CD4-positive, alpha-beta memory T cell (primary cell): ENCODE measurements around the gene MOCS1. TPM values are rescaled to one million over a fixed set of nuclear protein-coding genes. Genes with fewer than 3 reads are reported as not detected.
A peak's percentile ranks its signal among the peaks of the same experiment; 100 is the strongest.

ENCODE experiments used
- CTCF ChIA-PET: fragments of 350-600 bp; sonication (Branson Sonifier 250); formaldehyde crosslinking; loops from one replicate; lab custom pipeline; 2021; ENCODE audit warnings: inconsistent platforms; ENCODE audit not compliant: partially characterized antibody; lab: Charles Lee
- POLR2A ChIA-PET: fragments of 350-600 bp; sonication (Branson Sonifier 250); formaldehyde crosslinking; loops from one replicate; lab custom pipeline; 2021; ENCODE audit not compliant: partially characterized antibody; lab: Charles Lee
- DNase-seq, 5 donors: peaks; one replicate each; pipeline versions ENCODE4 v3.0.0 to v3.0.0-alpha.2; 2020 to 2022; ENCODE audit warnings: mixed read lengths in 1 of 5
- H3K27ac ChIP-seq: one replicate; pipeline ENCODE4 v1.7.0; 2013; ENCODE audit warnings: low read depth, low read length
- H3K27me3 ChIP-seq: 2 replicates; pipeline ENCODE4 v1.7.0; 2013; ENCODE audit warnings: mild to moderate bottlenecking, low read length, moderate library complexity; ENCODE audit not compliant: insufficient read depth
- H3K36me3 ChIP-seq: 2 replicates; pipeline ENCODE4 v1.7.0; 2013; ENCODE audit warnings: mild to moderate bottlenecking, low read length, moderate library complexity; ENCODE audit not compliant: insufficient read depth
- H3K4me1 ChIP-seq: 2 replicates; pipeline ENCODE4 v1.7.0; 2013; ENCODE audit warnings: mild to moderate bottlenecking, low read length, moderate library complexity; ENCODE audit not compliant: insufficient read depth
- H3K4me3 ChIP-seq, 2 donors: one replicate each; pipeline ENCODE4 v1.7.0; 2013; ENCODE audit warnings: low read length in 2 of 2, mild to moderate bottlenecking in 1 of 2
- H3K9me3 ChIP-seq, 2 donors: one replicate each; pipeline ENCODE4 v1.7.0; 2013; ENCODE audit warnings: low read length in 2 of 2, control low read depth in 1 of 2; ENCODE audit not compliant: control insufficient read depth in 1 of 2
- H3K27ac Mint-ChIP-seq, 7 donors: one replicate each; pipeline ENCODE4 v1.8.0; 2020 to 2021; ENCODE audit warnings: mixed read lengths in 7 of 7, mild to moderate bottlenecking in 6 of 7, inconsistent platforms in 3 of 7, moderate library complexity in 3 of 7
- H3K27me3 Mint-ChIP-seq, 2 donors: one replicate each; pipeline ENCODE4 v1.8.0; 2020 to 2021; ENCODE audit warnings: mixed read lengths in 2 of 2
- H3K36me3 Mint-ChIP-seq, 2 donors: one replicate each; pipeline ENCODE4 v1.8.0; 2020 to 2021; ENCODE audit warnings: mixed read lengths in 2 of 2, inconsistent platforms in 1 of 2, mild to moderate bottlenecking in 1 of 2
- H3K4me1 Mint-ChIP-seq, 4 donors: one replicate each; pipeline ENCODE4 v1.8.0; 2020 to 2021; ENCODE audit warnings: mixed read lengths in 4 of 4, mild to moderate bottlenecking in 1 of 4
- H3K4me3 Mint-ChIP-seq, 8 donors: one replicate each; pipeline ENCODE4 v1.8.0; 2020 to 2021; ENCODE audit warnings: mixed read lengths in 8 of 8, mild to moderate bottlenecking in 7 of 8, moderate library complexity in 6 of 8, inconsistent platforms in 3 of 8
- H3K9me3 Mint-ChIP-seq, 8 donors: one replicate each; pipeline ENCODE4 v1.8.0; 2020 to 2021; ENCODE audit warnings: mixed read lengths in 8 of 8, mild to moderate bottlenecking in 5 of 8, inconsistent platforms in 3 of 8, moderate library complexity in 1 of 8
- intact Hi-C: fragments of 100-400 bp; cut with micrococcal nuclease; formaldehyde crosslinking; loops from one replicate; pipeline ENCODE4 v1.15.1; 2023
- polyA plus RNA-seq, 2 donors: library from polyadenylated mRNA; unstranded; fragments of 300-500 nt; fragmentation: Illumina TruSeq; gene quantifications; one replicate each; pipeline ENCODE4 v1.2.3, GENCODE V29; 2021
- total RNA-seq, 2 experiments: library from RNA; stranded (reverse); gene quantifications; one replicate each; pipeline ENCODE4 v1.2.3, GENCODE V29; 2021

Gene MOCS1
- total and polyA plus RNA-seq, 4 experiments from 2014 or later = 0.11 to 0.80 (median 0.36) TPM

- POLR2A ChIA-PET = no interaction called here
- Histone ChIP-seq H3K27me3 (no peaks in the 10 kb centered on the region), H3K36me3 (no peaks in the 10 kb centered on the region), H3K4me1 (no peaks in the 10 kb centered on the region), H3K4me3 (no peak overlapping the region), H3K27ac (no peak overlapping the region), H3K9me3 (no peaks in the 10 kb centered on the region)
- H3K4me3 Mint-ChIP-seq = no peak overlapping the region
- H3K4me1 Mint-ChIP-seq = no peaks in the 10 kb centered on the region
- H3K36me3 Mint-ChIP-seq = no peaks in the 10 kb centered on the region
- peaks cover 0 to 6% of the 10 kb centered on the region in 2 donors for H3K27me3 Mint-ChIP-seq
- H3K9me3 Mint-ChIP-seq = peaks cover 0 to 3% (median 0%) of the 10 kb centered on the region in 8 donors
- intact Hi-C loops = no loop called here
- H3K27ac Mint-ChIP-seq = no peak overlapping the region
- CTCF ChIA-PET = no interaction called here
- no peak for DNase-seq
These were observed 16.0 kb upstream of the MOCS1 start for GRCh38 chr6:39950125-39950720.

DNA sequence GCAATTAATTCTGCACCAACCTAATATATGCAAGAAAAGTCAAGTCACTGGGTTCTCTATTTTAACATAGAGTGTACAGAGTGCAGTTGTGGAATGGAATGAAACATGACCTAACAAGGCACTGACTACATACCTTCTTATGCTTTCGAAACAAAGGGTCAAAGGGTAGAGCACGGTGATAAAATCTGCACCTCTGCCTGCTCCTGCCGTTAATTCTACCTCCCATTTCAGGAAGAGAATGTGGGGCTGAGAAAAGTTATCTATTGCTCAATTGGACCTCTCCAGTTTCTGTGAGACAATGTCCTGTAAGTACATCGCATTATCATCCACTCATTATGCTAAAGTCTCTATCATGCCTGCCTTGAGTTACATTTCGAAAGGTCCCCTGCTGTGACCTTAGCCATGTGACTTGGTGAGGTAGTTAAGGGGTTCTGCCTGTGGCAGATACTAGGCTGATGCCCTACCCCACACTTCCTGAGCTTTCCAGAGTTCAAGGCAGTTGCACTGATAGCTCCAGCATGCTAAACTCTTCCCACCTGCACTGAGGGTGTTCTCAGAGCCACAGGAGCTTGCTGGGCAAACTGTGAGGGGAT lies 14.0 kb upstream of the MOCS1 start:
- intact Hi-C loops = no loop called here
- peaks cover 0 to 7% of the 10 kb centered on the region in 2 donors for H3K27me3 Mint-ChIP-seq
- ChIA-PET CTCF (no interaction called here), POLR2A (no interaction called here)
- no peak for DNase-seq
- H3K4me3 ChIP-seq = no peak overlapping the region
- H3K27ac ChIP-seq = no peak overlapping the region
- no peaks in the 10 kb centered on the region for H3K4me1 Mint-ChIP-seq
- H3K36me3 ChIP-seq = no peaks in the 10 kb centered on the region
- no peak overlapping the region for H3K27ac Mint-ChIP-seq
- H3K4me3 Mint-ChIP-seq = no peak overlapping the region
- H3K4me1 ChIP-seq = no peaks in the 10 kb centered on the region
- H3K27me3 ChIP-seq = no peaks in the 10 kb centered on the region
- peaks cover 0 to 3% (median 0%) of the 10 kb centered on the region in 8 donors for H3K9me3 Mint-ChIP-seq
- no peaks in the 10 kb centered on the region for H3K9me3 ChIP-seq
- H3K36me3 Mint-ChIP-seq = no peaks in the 10 kb centered on the region

GRCh38 chr6:39947611-39948068 lies 13.4 kb upstream of the MOCS1 start:
- ChIA-PET CTCF (no interaction called here), POLR2A (no interaction called here)
- Histone ChIP-seq H3K27me3 (no peaks in the 10 kb centered on the region), H3K4me3 (no peak overlapping the region), H3K4me1 (no peaks in the 10 kb centered on the region), H3K27ac (no peak overlapping the region), H3K9me3 (no peaks in the 10 kb centered on the region), H3K36me3 (no peaks in the 10 kb centered on the region)
- intact Hi-C loops = no loop called here
- Mint-ChIP-seq H3K4me1 (no peaks in the 10 kb centered on the region), H3K36me3 (no peaks in the 10 kb centered on the region), H3K27ac (no peak overlapping the region), H3K4me3 (no peak overlapping the region), H3K9me3 (peaks cover 0 to 3% (median 0%) of the 10 kb centered on the region in 8 donors), H3K27me3 (peaks cover 0 to 7% of the 10 kb centered on the region in 2 donors)
- DNase-seq = no peak

- Histone ChIP-seq H3K4me3 (no peak overlapping the region), H3K4me1 (no peaks in the 10 kb centered on the region), H3K27me3 (no peaks in the 10 kb centered on the region), H3K9me3 (no peaks in the 10 kb centered on the region), H3K27ac (no peak overlapping the region), H3K36me3 (no peaks in the 10 kb centered on the region)
- Mint-ChIP-seq H3K9me3 (peaks cover 0 to 3% (median 0%) of the 10 kb centered on the region in 8 donors), H3K27me3 (peaks cover 0 to 7% of the 10 kb centered on the region in 2 donors), H3K4me1 (no peaks in the 10 kb centered on the region), H3K36me3 (no peaks in the 10 kb centered on the region), H3K27ac (no peak overlapping the region), H3K4me3 (no peak overlapping the region)
- no peak for DNase-seq
- ChIA-PET POLR2A (no interaction called here), CTCF (no interaction called here)
- intact Hi-C loops = no loop called here
These were observed 11.4 kb upstream of the MOCS1 start for GRCh38 chr6:39945626-39946025.

DNA sequence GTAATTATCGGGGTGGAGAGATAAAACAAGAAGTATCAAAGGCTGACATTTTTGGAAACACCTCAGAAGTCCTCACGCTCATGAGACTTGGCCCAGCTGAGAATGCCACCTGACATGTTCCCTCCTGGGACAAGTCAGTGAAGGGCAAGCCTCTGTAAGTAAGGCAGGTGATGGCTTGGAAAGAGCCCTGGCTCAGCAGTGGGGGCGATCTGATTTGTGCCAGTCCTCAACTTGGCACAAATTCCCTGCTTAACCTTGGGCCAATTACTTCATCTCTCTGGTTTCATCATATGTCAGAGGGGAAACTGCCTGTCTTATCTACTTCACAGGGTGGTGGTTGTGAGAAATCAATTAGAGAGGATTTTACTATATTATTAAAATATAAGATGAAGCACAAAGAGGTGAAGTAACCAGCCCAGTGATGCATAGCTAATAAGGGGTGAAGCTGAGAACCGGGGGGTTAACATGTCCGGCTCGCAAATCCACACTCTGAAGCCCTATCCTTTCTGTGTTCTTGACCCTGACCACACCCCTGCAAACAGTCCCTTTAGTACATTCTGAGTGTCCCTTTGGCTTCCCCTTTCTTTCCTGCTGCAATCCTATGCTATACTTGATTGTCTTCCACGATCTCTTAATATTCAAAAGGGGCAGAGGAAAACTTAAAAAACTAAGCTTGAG lies 8.8 kb upstream of the MOCS1 start:
- H3K4me3 ChIP-seq = no peak overlapping the region
- H3K4me1 ChIP-seq = no peaks in the 10 kb centered on the region
- Mint-ChIP-seq H3K4me3 (no peak overlapping the region), H3K36me3 (no peaks in the 10 kb centered on the region), H3K4me1 (no peaks in the 10 kb centered on the region), H3K9me3 (peaks cover 0 to 4% (median 0%) of the 10 kb centered on the region in 8 donors), H3K27me3 (peaks cover 0 to 7% of the 10 kb centered on the region in 2 donors), H3K27ac (peak overlapping the region in 1 of 7 donors; percentile 80)
- POLR2A ChIA-PET = no interaction called here
- intact Hi-C loops = no loop called here
- H3K27ac ChIP-seq = no peak overlapping the region
- no peaks in the 10 kb centered on the region for H3K27me3 ChIP-seq
- CTCF ChIA-PET = no interaction called here
- no peaks in the 10 kb centered on the region for H3K36me3 ChIP-seq
- no peaks in the 10 kb centered on the region for H3K9me3 ChIP-seq
- no peak for DNase-seq

DNA sequence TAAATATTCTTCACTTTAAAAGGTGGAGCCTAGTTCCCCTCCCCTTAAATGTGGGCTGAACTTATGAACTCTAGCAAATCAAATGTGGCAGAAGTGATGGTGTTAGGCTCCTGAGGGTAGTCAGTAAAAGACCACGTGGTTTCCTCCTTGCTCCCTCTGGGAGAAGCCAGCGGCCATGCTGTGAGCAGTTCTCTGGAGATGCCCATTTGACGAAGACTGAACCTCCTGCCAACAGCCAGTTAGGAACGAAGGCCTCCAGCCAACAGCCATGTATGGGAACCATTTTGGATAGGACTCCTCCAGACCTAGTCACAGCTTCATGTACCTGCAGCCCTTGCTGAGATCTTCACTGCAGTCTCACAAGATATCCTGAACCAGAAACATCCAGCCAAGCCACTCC lies 7.6 kb upstream of the MOCS1 start:
- no peaks in the 10 kb centered on the region for H3K4me1 Mint-ChIP-seq
- ChIA-PET POLR2A (no interaction called here), CTCF (no interaction called here)
- intact Hi-C loops = no loop called here
- no peaks in the 10 kb centered on the region for H3K36me3 Mint-ChIP-seq
- no peak overlapping the region for H3K4me3 Mint-ChIP-seq
- no peak overlapping the region for H3K27ac Mint-ChIP-seq
- Histone ChIP-seq H3K9me3 (no peaks in the 10 kb centered on the region), H3K36me3 (no peaks in the 10 kb centered on the region), H3K27ac (no peak overlapping the region), H3K27me3 (no peaks in the 10 kb centered on the region), H3K4me1 (no peaks in the 10 kb centered on the region), H3K4me3 (no peak overlapping the region)
- peaks cover 0 to 6% (median 0%) of the 10 kb centered on the region in 8 donors for H3K9me3 Mint-ChIP-seq
- DNase-seq = no peak
- H3K27me3 Mint-ChIP-seq = peaks cover 4 to 9% of the 10 kb centered on the region in 2 donors

GRCh38 chr6:39941138-39941537 lies 6.9 kb upstream of the MOCS1 start:
- no peak for DNase-seq
- Histone ChIP-seq H3K4me1 (no peaks in the 10 kb centered on the region), H3K36me3 (no peaks in the 10 kb centered on the region), H3K4me3 (no peak overlapping the region), H3K27ac (no peak overlapping the region), H3K27me3 (peaks cover 3% of the 10 kb centered on the region), H3K9me3 (no peaks in the 10 kb centered on the region)
- H3K27me3 Mint-ChIP-seq = peaks cover 6 to 8% of the 10 kb centered on the region in 2 donors
- H3K4me3 Mint-ChIP-seq = no peak overlapping the region
- H3K27ac Mint-ChIP-seq = no peak overlapping the region
- intact Hi-C loops = no loop called here
- CTCF ChIA-PET = no interaction called here
- H3K36me3 Mint-ChIP-seq = no peaks in the 10 kb centered on the region
- peaks cover 0 to 6% (median 0%) of the 10 kb centered on the region in 8 donors for H3K9me3 Mint-ChIP-seq
- no peaks in the 10 kb centered on the region for H3K4me1 Mint-ChIP-seq
- POLR2A ChIA-PET = no interaction called here
